Muscle layer of duodenum (tissue), 2 donors: ENCODE results near the gene OTP.

Source experiments
- H3K27ac ChIP-seq: one replicate; pipeline ENCODE4 v1.7.0; 2013; ENCODE audit warnings: mild to moderate bottlenecking, low read length
- H3K27me3 ChIP-seq: one replicate; pipeline ENCODE4 v1.7.0; 2013; ENCODE audit warnings: low read depth, mild to moderate bottlenecking, control low read depth, low read length
- H3K36me3 ChIP-seq, 2 donors: one replicate each; pipeline ENCODE4 v1.7.0; 2013; ENCODE audit warnings: low read length in 2 of 2, control low read depth in 1 of 2, mild to moderate bottlenecking in 1 of 2; ENCODE audit not compliant: insufficient read depth in 2 of 2, control insufficient read depth in 1 of 2
- H3K4me1 ChIP-seq, 2 donors: one replicate each; pipeline ENCODE4 v1.7.0; 2013; ENCODE audit warnings: low read length in 2 of 2, mild to moderate bottlenecking in 2 of 2, control low read depth in 1 of 2, moderate library complexity in 1 of 2; ENCODE audit not compliant: insufficient read depth in 2 of 2, control insufficient read depth in 1 of 2
- H3K4me3 ChIP-seq, 2 donors: one replicate each; pipeline ENCODE4 v1.7.0; 2013; ENCODE audit warnings: low read length in 2 of 2, low read depth in 1 of 2, mild to moderate bottlenecking in 1 of 2
- H3K9me3 ChIP-seq, 2 donors: one replicate each; pipeline ENCODE4 v1.7.0; 2013; ENCODE audit warnings: low read length in 2 of 2, control low read depth in 1 of 2, mild to moderate bottlenecking in 1 of 2; ENCODE audit not compliant: control insufficient read depth in 1 of 2
- donor health status: healthy.

Gene OTP

DNA sequence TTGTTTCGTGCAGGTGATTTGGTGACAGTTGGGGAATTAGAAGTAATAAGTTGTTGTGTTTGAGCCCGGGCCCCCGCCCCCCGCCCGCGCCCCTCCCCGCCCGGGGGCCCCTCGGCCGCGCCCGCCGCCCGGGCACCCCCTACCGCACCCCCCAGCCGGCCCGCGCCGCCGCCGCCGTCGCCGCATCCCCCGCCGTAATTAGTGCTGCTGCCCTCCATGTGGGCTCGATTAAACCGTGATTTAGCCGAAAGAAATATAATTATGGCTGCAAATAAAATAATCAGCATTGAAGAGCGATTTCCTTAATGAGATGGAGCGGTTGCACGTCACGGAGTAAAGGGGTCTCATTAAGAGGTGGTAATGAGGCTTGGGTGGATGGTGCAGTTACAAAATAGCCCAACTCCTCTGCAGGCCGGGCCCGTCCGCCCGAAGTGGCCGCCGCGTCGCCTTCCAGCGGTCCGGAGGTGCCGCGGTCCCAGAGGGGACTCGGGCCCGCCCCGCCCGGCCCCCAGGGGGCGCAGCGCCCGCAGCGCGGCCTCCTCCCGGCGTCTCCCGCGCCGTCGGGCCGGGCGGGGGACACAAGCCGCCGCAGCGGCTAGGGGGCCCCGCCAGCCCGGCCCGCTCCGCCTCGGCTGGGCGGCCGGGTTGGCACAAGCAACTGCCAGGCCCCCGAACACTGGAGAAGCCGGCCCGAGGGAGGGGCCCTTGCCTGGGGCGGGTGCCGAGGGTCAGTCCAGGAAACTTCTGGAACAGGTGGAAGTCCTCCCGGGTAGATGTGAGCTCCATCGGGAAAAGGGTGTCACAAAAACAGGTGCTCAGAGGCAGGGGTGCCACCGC is 6.9 kb upstream of the OTP start:
- no peaks in the 10 kb centered on the region for H3K36me3 ChIP-seq
- H3K27me3 ChIP-seq = peaks cover 57% of the 10 kb centered on the region
- peaks cover 0 to 8% of the 10 kb centered on the region in 2 donors for H3K9me3 ChIP-seq
- H3K4me1 ChIP-seq = peaks cover 0 to 35% of the 10 kb centered on the region in 2 donors
- H3K4me3 ChIP-seq = no peak overlapping the region
- H3K27ac ChIP-seq = no peak overlapping the region

DNA sequence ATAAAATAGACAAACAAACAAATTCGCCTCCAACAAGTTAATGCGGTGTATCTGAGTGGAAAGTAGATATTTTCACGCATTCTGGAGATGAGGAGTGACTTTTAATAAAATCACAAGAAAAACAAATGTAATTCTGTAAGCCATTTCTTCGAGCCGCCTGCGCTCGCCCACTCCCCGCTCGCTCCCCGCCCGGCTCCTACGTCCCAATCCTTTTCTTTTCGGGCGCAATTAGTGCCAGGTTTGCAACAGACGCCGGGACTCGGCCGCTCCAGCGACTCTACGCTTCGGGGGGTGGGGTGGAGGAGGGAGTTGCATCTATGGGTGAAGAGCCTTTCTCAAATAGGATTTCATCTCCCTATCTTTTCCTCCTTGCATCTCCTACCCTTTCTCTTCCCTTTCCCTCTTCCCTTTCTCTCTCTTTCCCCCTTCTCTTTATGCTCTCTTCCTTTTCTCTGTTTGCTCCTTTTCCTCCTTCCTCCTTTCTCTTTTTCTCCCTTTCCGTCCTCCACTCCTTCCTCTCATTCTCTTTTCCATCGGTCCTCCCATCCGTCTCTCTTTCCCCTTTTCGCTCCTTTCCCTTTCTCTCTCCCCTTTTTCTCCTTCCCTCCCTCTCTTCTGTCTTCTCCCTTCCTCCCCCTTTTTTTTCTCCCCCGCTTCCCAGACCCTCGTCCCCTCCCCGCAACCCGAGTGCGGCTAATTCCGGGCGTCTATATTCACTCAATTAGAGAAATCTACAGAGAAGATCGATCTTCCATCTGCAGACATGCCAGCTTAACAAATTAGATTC is 6.1 kb upstream of the OTP start:
- H3K4me1 ChIP-seq = peaks cover 0 to 39% of the 10 kb centered on the region in 2 donors
- H3K4me3 ChIP-seq = no peak overlapping the region
- no peak overlapping the region for H3K27ac ChIP-seq
- H3K27me3 ChIP-seq = peaks cover 65% of the 10 kb centered on the region
- H3K36me3 ChIP-seq = no peaks in the 10 kb centered on the region
- peaks cover 0 to 8% of the 10 kb centered on the region in 2 donors for H3K9me3 ChIP-seq

DNA sequence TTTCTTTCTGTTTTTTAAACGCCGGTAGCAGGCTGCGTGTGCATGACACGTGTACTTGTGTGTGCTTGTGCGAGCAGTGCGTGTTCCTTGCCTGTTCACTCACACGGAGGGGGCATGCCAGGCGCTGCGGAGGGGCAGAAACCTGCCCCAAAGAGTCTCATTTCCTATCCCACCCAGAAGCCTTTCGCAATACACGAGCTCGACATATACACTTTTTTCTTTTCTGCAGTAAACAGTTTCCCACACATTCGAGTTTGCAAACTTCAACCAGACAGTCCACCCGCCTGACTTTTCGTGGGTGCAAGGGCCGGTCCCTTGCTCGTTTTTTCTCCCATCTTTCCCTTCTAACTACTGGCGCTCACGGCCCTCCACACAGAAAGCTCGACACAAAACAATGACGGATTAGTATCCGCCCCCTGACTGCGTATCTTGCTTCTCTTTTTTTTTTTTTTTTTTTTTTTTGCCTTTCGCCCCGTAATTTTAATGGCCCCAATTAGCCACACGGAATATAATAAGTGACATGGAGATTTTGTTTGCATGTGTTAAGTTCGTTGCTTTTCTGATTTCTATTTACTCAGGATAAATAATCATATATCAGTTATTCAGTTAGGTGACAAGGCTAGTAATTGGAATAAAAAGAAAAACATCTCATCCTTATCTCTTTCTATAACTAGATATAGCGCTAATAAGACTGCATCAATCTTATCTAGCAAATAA is 5.3 kb upstream of the OTP start:
- Histone ChIP-seq H3K9me3 (peaks cover 0 to 8% of the 10 kb centered on the region in 2 donors), H3K27ac (no peak overlapping the region), H3K27me3 (peaks cover 72% of the 10 kb centered on the region), H3K4me1 (peaks cover 0 to 45% of the 10 kb centered on the region in 2 donors), H3K36me3 (no peaks in the 10 kb centered on the region), H3K4me3 (no peak overlapping the region)

DNA sequence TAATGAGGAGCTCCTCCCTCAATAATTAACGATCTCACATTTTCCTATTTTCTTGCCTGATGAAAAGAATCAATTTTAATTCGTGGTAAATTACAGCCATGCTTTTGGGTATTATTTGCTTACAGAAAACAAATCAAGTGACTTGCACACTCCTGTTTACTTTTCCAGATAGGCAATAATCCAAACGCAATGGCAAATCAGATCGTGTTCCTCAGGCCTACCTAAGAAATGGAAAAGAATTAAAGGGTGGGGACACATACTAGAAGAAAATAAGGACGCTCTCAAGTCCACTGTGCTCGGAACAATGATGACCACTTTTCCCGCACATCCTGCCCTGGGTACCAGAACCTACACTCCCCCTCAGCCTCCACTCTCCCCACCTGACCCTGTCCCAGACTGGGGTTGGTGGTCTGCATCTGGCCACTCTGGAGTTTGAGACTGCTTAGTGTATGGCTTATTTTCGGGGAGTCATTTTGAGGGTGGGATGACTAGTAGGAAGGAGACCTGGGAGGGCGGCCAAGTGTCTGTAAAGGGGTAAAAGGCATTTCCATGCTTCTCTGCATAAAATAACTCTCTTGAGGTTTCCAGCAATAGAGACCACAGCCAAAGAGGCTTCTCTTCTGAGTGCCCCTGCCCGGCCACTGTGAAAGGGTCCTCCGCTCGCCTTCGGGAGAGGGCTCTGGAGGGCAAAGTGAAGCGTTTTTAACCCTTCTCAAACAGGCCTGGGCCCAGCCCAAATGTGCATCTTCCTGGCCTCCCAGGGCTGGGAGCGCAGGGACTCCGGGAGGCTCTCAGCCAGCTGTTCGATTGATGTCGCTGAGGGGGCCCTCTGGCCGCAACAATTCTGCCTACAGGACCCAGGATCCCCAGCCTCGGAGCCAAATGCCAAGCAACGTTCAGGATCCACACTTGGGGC is 4.5 kb upstream of the OTP start:
- Histone ChIP-seq H3K27me3 (peaks cover 80% of the 10 kb centered on the region), H3K4me3 (no peak overlapping the region), H3K27ac (no peak overlapping the region), H3K9me3 (peaks cover 0 to 8% of the 10 kb centered on the region in 2 donors), H3K36me3 (no peaks in the 10 kb centered on the region), H3K4me1 (peaks cover 0 to 50% of the 10 kb centered on the region in 2 donors)

DNA sequence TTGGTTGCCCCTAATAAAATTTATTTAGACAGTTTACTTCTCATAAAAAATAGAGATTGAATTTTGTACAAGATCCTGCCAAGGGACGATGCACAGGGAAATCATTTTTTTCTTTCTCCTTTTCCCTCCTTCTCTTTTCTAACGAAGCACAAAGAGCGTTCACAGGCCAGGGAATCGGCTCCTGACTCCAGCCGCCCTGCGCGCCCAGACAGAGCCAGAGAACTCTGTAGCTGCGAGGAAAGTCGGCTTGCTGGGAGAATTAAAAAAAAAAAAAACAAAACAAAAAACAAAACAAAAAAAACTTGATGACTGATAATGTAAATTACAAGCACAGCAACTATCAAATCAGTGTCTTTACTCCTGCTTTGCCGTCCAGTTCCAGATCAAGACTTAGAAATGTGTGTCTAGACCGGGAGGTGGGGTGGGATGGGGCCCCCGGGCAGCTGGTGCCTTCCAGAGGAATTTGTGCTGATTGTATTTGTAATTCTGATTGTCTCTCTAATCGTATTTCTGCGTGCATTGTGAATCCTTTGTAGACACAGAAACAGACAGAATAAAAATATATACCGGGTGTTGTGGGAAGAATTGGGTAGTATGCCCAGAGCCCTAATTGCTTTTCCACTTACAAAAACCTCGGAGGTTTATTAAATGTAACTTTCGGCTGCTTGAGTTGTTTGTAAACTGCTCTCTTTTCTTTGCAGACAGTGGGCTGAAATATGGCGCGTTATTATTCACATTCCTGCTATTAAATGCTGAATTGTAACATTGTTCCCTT is 3.6 kb upstream of the OTP start:
- peaks cover 0 to 8% of the 10 kb centered on the region in 2 donors for H3K9me3 ChIP-seq
- H3K27ac ChIP-seq = no peak overlapping the region
- H3K4me3 ChIP-seq = no peak overlapping the region
- peaks cover 89% of the 10 kb centered on the region for H3K27me3 ChIP-seq
- no peaks in the 10 kb centered on the region for H3K36me3 ChIP-seq
- peaks cover 0 to 58% of the 10 kb centered on the region in 2 donors for H3K4me1 ChIP-seq

DNA sequence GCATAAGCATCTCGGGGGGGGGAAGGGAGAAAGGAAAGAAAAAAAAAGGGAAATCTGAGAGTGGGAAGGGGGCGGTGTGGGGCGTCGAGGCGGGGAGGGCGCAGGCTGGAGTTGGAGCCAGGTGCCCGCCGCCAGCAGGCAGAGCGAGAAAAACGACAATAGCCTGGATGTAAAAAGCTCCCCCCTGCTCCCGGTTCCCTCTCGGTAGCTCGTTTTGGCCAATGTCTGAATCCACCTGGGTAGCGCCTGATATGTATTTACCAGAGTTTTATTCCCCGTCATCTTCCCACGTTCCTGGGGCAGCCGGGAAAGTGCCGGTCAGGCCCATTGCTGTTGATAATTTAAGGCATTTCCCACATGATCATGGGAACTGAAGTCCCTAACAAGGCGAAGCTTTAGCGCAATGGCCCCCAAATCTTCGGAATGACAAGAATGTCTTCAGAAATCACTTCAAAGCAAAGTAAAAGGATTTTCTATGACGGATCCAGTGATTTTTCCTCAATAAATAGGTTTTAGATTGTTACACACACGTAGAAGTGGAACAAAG is 3.0 kb upstream of the OTP start:
- H3K4me1 ChIP-seq = peaks cover 0 to 65% of the 10 kb centered on the region in 2 donors
- H3K27me3 ChIP-seq = peaks cover 93% of the 10 kb centered on the region
- no peak overlapping the region for H3K4me3 ChIP-seq
- H3K9me3 ChIP-seq = peaks cover 3 to 8% of the 10 kb centered on the region in 2 donors
- no peaks in the 10 kb centered on the region for H3K36me3 ChIP-seq
- no peak overlapping the region for H3K27ac ChIP-seq

DNA sequence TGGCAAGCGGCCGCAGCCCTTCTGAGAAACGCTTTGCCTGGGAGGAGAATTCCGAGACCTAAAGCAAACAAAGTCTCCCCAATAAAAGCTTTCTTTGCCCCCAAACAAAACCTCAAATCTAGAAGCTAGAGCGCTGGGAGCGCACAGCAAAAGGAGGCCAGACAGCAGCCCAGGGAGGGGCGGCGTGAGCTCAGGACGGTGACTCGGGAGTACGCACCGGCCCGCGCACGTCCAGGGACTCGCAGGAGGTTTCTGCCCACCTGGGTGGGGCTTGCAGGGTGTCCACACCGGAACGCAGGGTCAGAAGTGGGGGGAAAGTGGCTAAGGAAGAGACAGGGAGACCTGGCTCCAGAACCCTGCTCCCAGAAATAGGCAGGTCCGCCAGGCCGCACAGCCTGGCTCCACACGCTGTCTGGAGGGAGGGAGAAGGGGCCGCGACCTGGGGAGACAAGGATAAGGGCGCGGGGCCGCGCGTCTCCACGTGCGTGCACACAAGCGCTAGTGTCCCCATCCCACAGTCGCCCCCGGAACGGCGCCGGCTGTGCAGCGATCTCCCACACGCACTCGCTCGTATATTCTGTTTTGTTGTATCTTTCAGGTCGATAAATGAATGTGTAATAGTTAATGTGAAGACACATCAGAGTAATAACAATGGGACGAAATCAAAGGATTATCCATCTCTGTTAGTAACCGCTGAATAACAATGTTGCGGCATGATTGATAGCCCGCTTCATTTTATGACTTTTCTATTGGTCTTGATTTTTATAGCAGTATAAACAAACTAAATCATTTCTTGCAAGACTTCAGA is 2.3 kb upstream of the OTP start:
- H3K4me1 ChIP-seq = peaks cover 0 to 66% of the 10 kb centered on the region in 2 donors

DNA sequence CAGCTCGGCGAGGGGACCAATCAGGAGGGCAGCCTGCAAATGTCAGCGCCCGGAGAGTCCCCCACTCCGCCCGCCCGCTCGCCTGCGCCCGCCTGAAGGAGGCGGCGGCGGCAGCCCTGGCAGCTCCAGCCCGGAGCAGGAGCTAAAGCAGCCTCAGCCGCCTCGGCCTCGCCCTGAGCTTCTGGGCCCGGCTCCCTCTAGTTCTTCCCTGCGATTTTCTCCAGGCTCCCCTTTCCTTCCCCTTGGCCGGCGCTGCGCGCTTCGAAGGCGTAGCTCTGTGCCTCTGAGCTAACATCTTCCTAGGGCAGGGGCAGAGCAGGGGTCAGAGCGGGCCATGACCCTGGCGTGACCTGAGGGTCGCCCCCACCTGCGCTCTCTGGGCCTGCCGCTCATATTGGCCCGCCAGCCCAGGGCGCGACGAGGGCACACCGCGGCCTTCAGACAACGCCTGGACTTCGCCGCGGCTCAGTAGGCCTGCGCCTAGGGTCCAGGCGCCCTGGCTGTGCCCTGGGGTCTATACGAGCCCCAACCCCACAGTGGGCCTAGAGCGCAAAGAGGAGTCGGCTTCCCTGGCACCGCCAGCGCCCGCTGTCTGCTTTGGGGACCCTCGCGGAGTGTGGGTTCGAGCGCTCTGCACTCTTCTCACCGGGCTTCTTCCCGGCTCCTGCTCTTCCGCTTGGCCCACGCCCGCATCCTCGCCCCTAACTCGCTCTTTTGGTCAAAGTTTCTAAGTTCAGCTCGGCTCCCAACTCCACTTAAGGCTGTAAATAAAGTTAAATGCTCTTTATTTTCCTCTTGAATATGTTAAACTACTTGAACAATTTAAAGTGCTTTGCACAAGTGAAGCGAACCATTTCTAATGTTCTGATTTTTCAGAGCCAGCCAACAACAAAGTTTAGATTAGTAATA is 504 bp upstream of the OTP start:
- Histone ChIP-seq H3K9me3 (peaks cover 3 to 8% of the 10 kb centered on the region in 2 donors), H3K4me1 (peaks cover 0 to 50% of the 10 kb centered on the region in 2 donors), H3K27me3 (peaks cover 90% of the 10 kb centered on the region)

More for the DNA sequence above, 2.3 kb upstream of the OTP start:
- Histone ChIP-seq H3K27ac (no peak overlapping the region), H3K4me3 (no peak overlapping the region), H3K36me3 (no peaks in the 10 kb centered on the region), H3K9me3 (peaks cover 3 to 8% of the 10 kb centered on the region in 2 donors), H3K27me3 (peaks cover 93% of the 10 kb centered on the region)

More for the DNA sequence above, 504 bp upstream of the OTP start:
- H3K4me3 ChIP-seq = peak overlapping the region in 1 of 2 donors; percentile 19
- H3K27ac ChIP-seq = no peak overlapping the region
- H3K36me3 ChIP-seq = no peaks in the 10 kb centered on the region
